ENCODE results near the gene GNAI1.

Gene GNAI1

DNA sequence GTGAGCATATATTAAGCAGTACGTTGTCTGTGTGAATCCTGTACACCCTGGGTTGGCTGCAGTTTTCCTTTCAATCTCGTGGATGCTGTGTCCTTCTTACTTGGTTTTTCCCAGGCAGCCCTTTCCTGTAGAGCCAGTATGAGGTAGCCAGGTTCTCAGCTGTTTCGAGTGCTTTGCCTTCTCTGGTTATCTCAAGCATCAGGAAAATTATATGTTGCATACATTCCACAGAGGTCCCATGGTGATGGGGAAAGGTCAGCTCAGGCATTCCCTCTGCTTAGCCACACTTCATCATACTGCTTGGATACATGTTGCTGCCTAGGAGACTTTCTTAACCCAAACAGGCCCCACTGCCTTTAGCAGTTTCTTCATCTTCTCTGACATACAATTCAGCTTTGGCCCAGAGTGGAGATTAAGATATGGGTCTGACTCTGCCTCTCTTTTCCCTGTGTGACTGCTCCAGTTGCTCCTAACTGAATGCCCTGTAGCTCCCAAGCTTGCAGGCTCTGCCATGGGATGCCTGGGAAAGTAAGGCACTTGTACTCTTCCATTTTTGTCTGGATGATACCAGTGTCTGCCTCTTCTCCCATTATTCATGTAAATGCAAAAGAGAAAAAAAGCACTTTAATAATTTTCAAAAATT lies 11.3 kb downstream of the GNAI1 start:
- no peak for DNase-seq (ENCODE audit: extremely low spot score)
- ChIA-PET CTCF (no interaction called here), POLR2A (interaction anchor here (0.5 kb wide), 1 partner anchor 59 kb away, joined by 3 read pairs; no protein-coding TSS in a partner anchor)
- TF ChIP-seq, protein P1, sequence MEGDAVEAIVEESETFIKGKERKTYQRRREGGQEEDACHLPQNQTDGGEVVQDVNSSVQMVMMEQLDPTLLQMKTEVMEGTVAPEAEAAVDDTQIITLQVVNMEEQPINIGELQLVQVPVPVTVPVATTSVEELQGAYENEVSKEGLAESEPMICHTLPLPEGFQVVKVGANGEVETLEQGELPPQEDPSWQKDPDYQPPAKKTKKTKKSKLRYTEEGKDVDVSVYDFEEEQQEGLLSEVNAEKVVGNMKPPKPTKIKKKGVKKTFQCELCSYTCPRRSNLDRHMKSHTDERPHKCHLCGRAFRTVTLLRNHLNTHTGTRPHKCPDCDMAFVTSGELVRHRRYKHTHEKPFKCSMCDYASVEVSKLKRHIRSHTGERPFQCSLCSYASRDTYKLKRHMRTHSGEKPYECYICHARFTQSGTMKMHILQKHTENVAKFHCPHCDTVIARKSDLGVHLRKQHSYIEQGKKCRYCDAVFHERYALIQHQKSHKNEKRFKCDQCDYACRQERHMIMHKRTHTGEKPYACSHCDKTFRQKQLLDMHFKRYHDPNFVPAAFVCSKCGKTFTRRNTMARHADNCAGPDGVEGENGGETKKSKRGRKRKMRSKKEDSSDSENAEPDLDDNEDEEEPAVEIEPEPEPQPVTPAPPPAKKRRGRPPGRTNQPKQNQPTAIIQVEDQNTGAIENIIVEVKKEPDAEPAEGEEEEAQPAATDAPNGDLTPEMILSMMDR (IDR thresholded peaks at IDR 0.05; ENCODE audit: control extremely low read depth, extremely low read depth, low read depth, missing control alignments), result no peak

DNA sequence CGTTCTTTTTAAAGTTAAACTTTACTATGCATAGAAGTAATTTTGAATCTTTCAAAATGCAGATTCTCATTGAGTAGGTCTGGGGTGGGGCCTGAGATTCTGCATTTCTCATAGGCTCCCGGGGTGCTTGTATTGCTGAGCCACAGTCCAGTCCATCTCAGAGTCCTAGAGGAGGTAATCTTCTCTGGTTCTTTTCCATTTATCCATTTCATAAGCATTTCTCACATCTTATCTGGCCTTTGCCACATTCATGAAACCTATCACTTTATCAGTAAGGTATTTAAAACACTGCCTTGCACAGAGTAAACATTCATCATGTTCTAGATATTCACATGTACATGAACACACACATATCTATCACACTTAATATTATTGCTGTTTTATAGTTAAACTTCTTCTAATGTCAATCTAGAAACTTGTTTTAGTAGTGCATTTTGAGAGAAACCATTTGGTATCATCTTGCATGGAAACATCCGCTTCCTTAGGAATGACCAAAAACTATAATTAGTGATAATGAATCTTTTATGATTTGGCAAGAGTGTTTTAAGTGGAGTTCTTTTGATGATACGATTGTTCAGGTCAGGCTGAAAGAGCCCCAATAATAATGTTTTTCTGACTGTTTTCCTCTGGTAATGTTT lies 12.0 kb downstream of the GNAI1 start:
- no peak for DNase-seq (ENCODE audit: extremely low spot score)
- ChIA-PET POLR2A (no interaction called here), CTCF (no interaction called here)
- TF ChIP-seq, protein P1 (IDR thresholded peaks at IDR 0.05; ENCODE audit: control extremely low read depth, extremely low read depth, low read depth, missing control alignments), result no peak

DNA sequence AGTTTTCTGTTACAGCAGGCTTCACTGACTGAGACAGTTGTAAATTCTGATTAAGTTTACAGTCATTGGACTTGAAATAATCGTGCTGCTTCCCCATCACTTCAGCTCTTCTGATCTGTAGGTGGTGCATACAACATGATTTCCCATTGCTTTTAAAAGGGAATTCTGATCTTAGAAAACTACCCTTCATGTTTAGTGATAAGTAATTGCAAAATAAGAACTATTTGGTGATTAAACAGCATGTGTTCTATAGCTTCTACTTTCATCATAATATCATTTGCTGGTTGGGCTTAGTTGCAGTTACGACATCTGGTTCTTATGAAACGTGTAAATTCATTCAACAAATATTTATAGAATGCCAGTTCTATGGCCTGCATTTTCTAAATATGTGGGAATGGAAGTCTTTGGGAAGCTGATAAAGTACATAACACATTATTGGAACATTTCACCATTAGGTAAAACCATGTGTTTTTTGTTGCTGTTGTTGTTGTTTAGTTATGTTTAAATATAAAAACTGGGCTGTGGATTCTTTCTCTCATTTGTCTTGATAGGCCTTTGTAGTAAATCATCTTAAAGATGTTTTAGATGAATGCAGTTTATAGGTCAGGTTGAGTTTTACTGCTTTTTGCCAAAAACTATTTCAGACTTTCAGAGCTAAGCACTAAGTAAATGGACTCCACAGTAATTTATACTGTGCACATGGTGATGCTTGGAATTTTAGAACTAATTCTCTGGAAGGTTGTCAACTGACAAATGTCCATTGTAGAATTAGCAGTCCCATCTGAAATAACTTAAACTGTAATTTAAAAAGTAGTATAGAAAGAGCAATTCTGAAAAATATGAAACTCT lies 13.1 kb downstream of the GNAI1 start:
- TF ChIP-seq, protein P1 (IDR thresholded peaks at IDR 0.05; ENCODE audit: control extremely low read depth, extremely low read depth, low read depth, missing control alignments), result no peak
- ChIA-PET POLR2A (no interaction called here), CTCF (no interaction called here)
- no peak for DNase-seq (ENCODE audit: extremely low spot score)

DNA sequence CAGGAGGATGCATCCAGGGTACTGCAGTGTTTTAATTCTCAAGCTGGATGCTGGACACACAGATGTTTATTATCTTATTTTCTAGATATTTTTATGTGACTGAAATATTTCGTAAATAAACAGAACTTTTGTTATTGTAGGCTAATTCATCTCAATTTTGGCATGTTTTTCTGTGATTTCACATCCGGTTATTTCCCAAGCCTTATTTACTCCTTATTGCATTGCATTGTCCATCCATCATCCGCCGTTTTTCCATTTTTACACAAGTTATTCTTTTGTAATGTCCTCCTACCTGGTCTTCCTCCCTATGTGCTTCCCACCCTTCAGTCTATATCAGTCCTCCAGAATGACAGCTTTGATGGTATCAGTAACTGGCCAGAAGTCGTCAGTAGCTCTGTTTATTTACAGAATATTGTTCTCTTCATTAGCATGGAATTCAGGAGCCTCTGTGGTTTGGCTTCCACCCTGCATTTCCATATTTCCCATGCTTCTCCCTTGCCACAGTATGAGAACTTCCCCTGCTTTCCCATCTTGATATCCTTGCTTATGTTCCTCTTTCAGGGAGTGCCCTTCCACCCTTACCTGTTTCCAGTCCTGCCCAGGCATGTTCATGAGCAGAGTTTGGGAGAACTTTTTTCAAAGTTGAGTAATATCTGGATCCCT lies 16.1 kb downstream of the GNAI1 start:
- DNase-seq (ENCODE audit: extremely low spot score), result no peak
- POLR2A ChIA-PET, result no interaction called here
- CTCF ChIA-PET, result no interaction called here
- TF ChIP-seq, protein P1 (IDR thresholded peaks at IDR 0.05; ENCODE audit: control extremely low read depth, extremely low read depth, low read depth, missing control alignments), result no peak

DNA sequence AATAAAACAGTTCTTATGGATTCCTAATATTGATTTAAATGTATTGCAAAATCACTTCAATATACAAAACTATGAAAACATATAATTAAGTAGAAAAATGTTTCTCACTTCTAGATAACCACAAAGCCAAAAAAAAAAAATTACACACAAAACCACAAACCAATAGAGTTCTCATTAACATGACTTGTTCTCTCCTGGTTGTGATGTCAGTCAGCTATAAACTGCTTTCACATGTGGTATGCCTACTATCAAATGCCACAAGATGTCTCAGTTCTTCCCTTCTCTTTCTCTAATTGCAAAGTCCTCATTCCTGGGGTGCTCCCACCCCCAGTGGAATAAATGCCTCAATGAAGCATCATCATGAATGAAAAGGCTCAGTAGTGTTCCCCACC lies 16.6 kb downstream of the GNAI1 start:
- DNase-seq (ENCODE audit: extremely low spot score), result no peak
- CTCF ChIA-PET, result no interaction called here
- TF ChIP-seq, protein P1 (IDR thresholded peaks at IDR 0.05; ENCODE audit: control extremely low read depth, extremely low read depth, low read depth, missing control alignments), result no peak
- POLR2A ChIA-PET, result no interaction called here

DNA sequence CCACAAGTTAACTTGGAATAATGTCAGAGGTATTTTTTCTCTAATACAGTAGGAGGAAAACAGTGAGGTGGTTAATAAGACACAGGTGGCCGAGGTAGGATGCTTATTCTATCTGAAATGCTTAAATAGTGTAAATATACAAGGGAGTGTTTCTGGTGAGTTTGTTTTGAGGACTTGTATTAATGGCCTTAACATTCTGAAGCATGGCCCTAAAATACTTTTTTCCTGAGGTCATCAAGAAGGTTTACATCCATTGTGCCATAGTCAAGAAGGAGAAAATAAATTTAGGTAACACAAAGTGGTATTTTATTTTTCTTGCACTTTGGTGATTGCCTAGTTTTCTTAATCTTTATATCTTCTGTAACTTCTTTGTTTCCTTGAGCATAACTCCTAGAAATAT lies 18.8 kb downstream of the GNAI1 start:
- TF ChIP-seq, protein P1 (IDR thresholded peaks at IDR 0.05; ENCODE audit: control extremely low read depth, extremely low read depth, low read depth, missing control alignments), result no peak
- DNase-seq (ENCODE audit: extremely low spot score), result no peak
- ChIA-PET CTCF (no interaction called here), POLR2A (no interaction called here)

Measured in GM10248 (cell line).